ENCODE data around the gene SIGLEC8.
"Not testable (repeated sequence)": the region's sequence is repeated elsewhere in the genome, so short reads cannot be mapped to it uniquely, and the experiment has no call there.

SIGLEC8 gene

DNA sequence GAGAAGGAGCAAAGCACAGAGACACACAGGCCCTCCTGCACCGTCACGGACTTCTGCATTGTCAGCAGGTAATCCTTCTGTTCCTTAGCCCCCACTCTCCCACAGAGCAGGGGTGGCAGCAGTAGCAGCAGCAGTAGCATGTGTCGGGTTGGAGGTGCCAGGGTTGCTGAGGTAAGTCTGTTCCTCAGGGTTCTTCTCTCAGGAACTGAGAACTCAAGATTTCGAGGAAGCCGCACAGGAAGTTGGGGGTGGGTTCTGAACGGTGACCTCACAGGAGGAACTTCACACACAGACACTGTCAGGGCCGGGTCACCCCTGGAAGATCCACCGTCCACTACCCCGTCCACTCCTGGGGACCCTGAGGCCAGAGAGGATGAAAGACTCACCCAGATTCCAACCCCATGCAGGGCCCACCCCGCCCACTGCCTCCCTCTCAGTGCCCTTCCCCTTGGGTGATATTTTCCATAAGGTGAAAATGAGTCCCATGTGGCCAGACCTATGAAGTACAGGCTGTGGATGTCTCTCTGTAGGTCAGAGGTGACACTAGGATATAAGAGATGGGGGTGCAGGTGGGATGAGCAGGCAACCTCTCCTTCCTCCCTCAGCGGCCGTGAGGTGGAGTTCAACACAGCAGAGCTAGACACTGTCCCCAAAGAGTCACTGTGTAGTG is 43.5 kb upstream of the SIGLEC8 start, which contains the start of gene SIGLEC12:
Gene SIGLEC12 (minus strand): TSS at position 207 of the 670 bp plus-strand sequence. CDS start 67 bp downstream, at position 140.
- no peak within 1 kb of the TSS for H3K4me3 ChIP-seq (ENCODE audit: control insufficient read depth, low read depth, low read length)
- DNase-seq (ENCODE audit: low read depth), result no peak
- TF ChIP-seq CTCF (IDR thresholded peaks at IDR 0.05; ENCODE audit: control insufficient read depth, insufficient read depth, low read depth, low read length, missing control alignments), result no peak

- DNase-seq (ENCODE audit: low read depth); H3K4me3 ChIP-seq (ENCODE audit: control insufficient read depth, low read depth, low read length): not testable (repeated sequence)
Observed at GRCh38 chr19:51500931-51501330, 42.7 kb upstream of the SIGLEC8 start.

GRCh38 chr19:51497666-51498065 is 39.4 kb upstream of the SIGLEC8 start:
- no peak for DNase-seq (ENCODE audit: low read depth)
- H3K4me3 ChIP-seq (ENCODE audit: control insufficient read depth, low read depth, low read length), result no peak overlapping the region
- TF ChIP-seq CTCF (IDR thresholded peaks at IDR 0.05; ENCODE audit: control insufficient read depth, insufficient read depth, low read depth, low read length, missing control alignments), result no peak

- no peak overlapping the region for H3K4me3 ChIP-seq (ENCODE audit: control insufficient read depth, low read depth, low read length)
- TF ChIP-seq CTCF (IDR thresholded peaks at IDR 0.05; ENCODE audit: control insufficient read depth, insufficient read depth, low read depth, low read length, missing control alignments), result no peak
- no peak for DNase-seq (ENCODE audit: low read depth)
Observed at GRCh38 chr19:51493776-51494175, 35.5 kb upstream of the SIGLEC8 start.

- H3K4me3 ChIP-seq (ENCODE audit: control insufficient read depth, low read depth, low read length), result no peak overlapping the region
- no peak for TF ChIP-seq CTCF (IDR thresholded peaks at IDR 0.05; ENCODE audit: control insufficient read depth, insufficient read depth, low read depth, low read length, missing control alignments)
- DNase-seq (ENCODE audit: low read depth), result no peak
Observed at GRCh38 chr19:51491586-51491985, 33.3 kb upstream of the SIGLEC8 start.

- no peak overlapping the region for H3K4me3 ChIP-seq (ENCODE audit: control insufficient read depth, low read depth, low read length)
- no peak for TF ChIP-seq CTCF (IDR thresholded peaks at IDR 0.05; ENCODE audit: control insufficient read depth, insufficient read depth, low read depth, low read length, missing control alignments)
- DNase-seq (ENCODE audit: low read depth), result no peak
Observed at GRCh38 chr19:51490676-51491075, 32.4 kb upstream of the SIGLEC8 start.

DNA sequence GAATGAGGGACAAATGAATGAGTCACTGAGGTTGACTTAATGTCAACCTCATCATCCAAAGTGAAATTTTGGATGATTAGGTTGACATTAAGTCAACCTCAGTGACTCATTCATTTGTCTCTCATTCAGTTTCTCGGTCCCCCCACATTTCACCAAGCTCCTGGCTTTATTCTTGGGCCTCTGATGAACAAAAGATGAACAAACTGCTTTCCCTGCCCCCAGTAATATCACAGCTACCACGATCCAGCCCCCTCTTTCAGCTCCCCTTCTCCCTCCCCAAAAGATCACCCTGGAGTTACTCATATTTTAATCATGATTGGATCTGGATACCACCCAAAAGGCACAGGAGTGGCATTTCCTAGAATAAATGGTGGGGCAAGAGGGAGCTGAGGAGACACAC is 30.9 kb upstream of the SIGLEC8 start:
- DNase-seq (ENCODE audit: low read depth), result no peak
- no peak overlapping the region for H3K4me3 ChIP-seq (ENCODE audit: control insufficient read depth, low read depth, low read length)
- no peak for TF ChIP-seq CTCF (IDR thresholded peaks at IDR 0.05; ENCODE audit: control insufficient read depth, insufficient read depth, low read depth, low read length, missing control alignments)

All from AG09309 (cell line).